Pancreas (tissue), 10 donors: ENCODE measurements around the gene NPEPL1. TPM values are rescaled to one million over a fixed set of nuclear protein-coding genes. Genes with fewer than 3 reads are reported as not detected.
"Not testable (repeated sequence)": the region's sequence is repeated elsewhere in the genome, so short reads cannot be mapped to it uniquely, and the experiment has no call there.

Source experiments
- ATAC-seq, 4 donors: fragments of 200-7000 bp; cut with Tn5 transposase; one replicate each; pipeline versions ENCODE4 v1.8.0 to v1.9.1; 2020; ENCODE audit warnings: mild to moderate bottlenecking in 4 of 4, moderate library complexity in 4 of 4
- DNase-seq, 6 donors: peaks; one replicate each; pipeline ENCODE4 v3.0.0-alpha.2; 2020
- FAIRE-seq: peaks from 2 replicates; lab custom pipeline; 2012; peaks lifted over from hg19 to GRCh38; lab: Jason Lieb, UNC
- H3K27ac ChIP-seq, 4 donors: fragments of 200-600 bp; sonication (generic); 1 replicate in 3 of 4; 2 replicates in 1 of 4; pipeline versions ENCODE4 v1.5.0 to v1.8.0; 2020
- H3K27me3 ChIP-seq, 4 donors: fragments of 200-600 bp; one replicate each; pipeline ENCODE4 v1.8.0; 2021
- H3K36me3 ChIP-seq, 3 donors: fragments of 200-600 bp; sonication (generic) in 1 of 3; one replicate each; pipeline versions ENCODE4 v1.5.0 to v1.8.0; 2020 to 2021
- H3K4me1 ChIP-seq, 3 donors: fragments of 200-600 bp; one replicate each; pipeline ENCODE4 v1.8.0; 2021
- H3K4me3 ChIP-seq, 4 donors: fragments of 200-600 bp; sonication (generic) in 2 of 4; one replicate each; pipeline versions ENCODE4 v1.5.0 to v1.8.0; 2020 to 2021
- H3K9me3 ChIP-seq, 4 donors: fragments of 200-600 bp; one replicate each; pipeline ENCODE4 v1.8.0; 2021
- WGBS, 2 donors: extraction: QIAGEN DNeasy Blood & Tissue Kit; methylation state at CpG; one replicate each; pipeline ENCODE4 v1.1.7; 2013; 5-methylcytosine and 5-hydroxymethylcytosine counted together
- intact Hi-C, 3 donors: fragments of 100-400 bp; cut with DNase I; formaldehyde crosslinking; loops; one replicate each; pipeline versions ENCODE4 v1.11.1 to v1.14.2; 2022
- polyA plus RNA-seq, 2 donors: library from polyadenylated mRNA; stranded (reverse); fragments of 200-250 nt; gene quantifications; one replicate each; pipeline ENCODE4 v1.2.3, GENCODE V29; 2013
- total RNA-seq, 6 donors: library from RNA; stranded (reverse); fragmentation: NEBNext Ultra II Directional in 4 of 6; extraction: Animal tissue kit (Norgen Biotek cat#: 25700) in 4 of 6; gene quantifications; one replicate each; pipeline versions ENCODE4 v1.2.1 to v1.2.4, GENCODE V29; 2021 to 2023
- TF ChIP-seq, protein P1 (sequence below), 4 donors: fragments of 200-600 bp; sonication (generic) in 3 of 4; IDR thresholded peaks; one replicate each; pipeline versions ENCODE4 v1.5.0 to v1.8.0; 2021; ENCODE audit warnings: antibody characterized with exemption in 4 of 4
- donor health status: healthy with polysubstance abuse.
- donor health status: DM: no; HTN: no; CAD: no; lungs with moderate emphysema.
- donor health status: DM: no; HTN: no; CAD: no.
- donor health status: control.
- donor health status: control.
- donor health status: Bipolar disorder and iron deficiency.
- donor health status: DM: yes; HTN: yes; CAD: no.
- donor health status: DM: no; HTN: no; CAD: no.
- donor health status: DM: no; HTN: no; CAD: no.
- donor health status: DM: yes; HTN: yes; CAD: no.

Gene NPEPL1
- total and polyA plus RNA-seq, 8 donors: 12.4 to 77.8 (median 18.0) TPM

- H3K9me3 ChIP-seq: no peaks in the 10 kb centered on the region
- ATAC-seq (peak in 1 of 4 donors; percentile 45), FAIRE-seq (no peak), DNase-seq (peak in 1 of 6 donors; percentile 12)
- no peaks in the 10 kb centered on the region for H3K36me3 ChIP-seq
- no peaks in the 10 kb centered on the region for H3K4me1 ChIP-seq
- H3K27me3 ChIP-seq: no peaks in the 10 kb centered on the region
- no peak overlapping the region for H3K27ac ChIP-seq
- intact Hi-C loops: no loop called here
- 57 to 65% methylated on average over 22 of the region's 22 CpGs for WGBS, 2 donors
- TF ChIP-seq, protein P1, sequence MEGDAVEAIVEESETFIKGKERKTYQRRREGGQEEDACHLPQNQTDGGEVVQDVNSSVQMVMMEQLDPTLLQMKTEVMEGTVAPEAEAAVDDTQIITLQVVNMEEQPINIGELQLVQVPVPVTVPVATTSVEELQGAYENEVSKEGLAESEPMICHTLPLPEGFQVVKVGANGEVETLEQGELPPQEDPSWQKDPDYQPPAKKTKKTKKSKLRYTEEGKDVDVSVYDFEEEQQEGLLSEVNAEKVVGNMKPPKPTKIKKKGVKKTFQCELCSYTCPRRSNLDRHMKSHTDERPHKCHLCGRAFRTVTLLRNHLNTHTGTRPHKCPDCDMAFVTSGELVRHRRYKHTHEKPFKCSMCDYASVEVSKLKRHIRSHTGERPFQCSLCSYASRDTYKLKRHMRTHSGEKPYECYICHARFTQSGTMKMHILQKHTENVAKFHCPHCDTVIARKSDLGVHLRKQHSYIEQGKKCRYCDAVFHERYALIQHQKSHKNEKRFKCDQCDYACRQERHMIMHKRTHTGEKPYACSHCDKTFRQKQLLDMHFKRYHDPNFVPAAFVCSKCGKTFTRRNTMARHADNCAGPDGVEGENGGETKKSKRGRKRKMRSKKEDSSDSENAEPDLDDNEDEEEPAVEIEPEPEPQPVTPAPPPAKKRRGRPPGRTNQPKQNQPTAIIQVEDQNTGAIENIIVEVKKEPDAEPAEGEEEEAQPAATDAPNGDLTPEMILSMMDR (IDR thresholded peaks at IDR 0.05): no peak
- H3K4me3 ChIP-seq: no peak overlapping the region
Observed at GRCh38 chr20:58721951-58722778, 29.6 kb downstream of the NPEPL1 start.

GRCh38 chr20:58722877-58723627 lies 30.5 kb downstream of the NPEPL1 start:
- Histone ChIP-seq H3K4me1 (no peaks in the 10 kb centered on the region), H3K27ac (no peak overlapping the region), H3K9me3 (no peaks in the 10 kb centered on the region), H3K36me3 (no peaks in the 10 kb centered on the region), H3K4me3 (no peak overlapping the region), H3K27me3 (no peaks in the 10 kb centered on the region)
- ATAC-seq (no peak), DNase-seq (peak in 2 of 6 donors; percentile 15 to 17), FAIRE-seq (no peak)
- TF ChIP-seq, protein P1 (IDR thresholded peaks at IDR 0.05): no peak
- WGBS, 2 donors: 57 to 63% methylated on average over 8 to 9 of the region's 9 CpGs
- intact Hi-C loops: no loop called here

DNA sequence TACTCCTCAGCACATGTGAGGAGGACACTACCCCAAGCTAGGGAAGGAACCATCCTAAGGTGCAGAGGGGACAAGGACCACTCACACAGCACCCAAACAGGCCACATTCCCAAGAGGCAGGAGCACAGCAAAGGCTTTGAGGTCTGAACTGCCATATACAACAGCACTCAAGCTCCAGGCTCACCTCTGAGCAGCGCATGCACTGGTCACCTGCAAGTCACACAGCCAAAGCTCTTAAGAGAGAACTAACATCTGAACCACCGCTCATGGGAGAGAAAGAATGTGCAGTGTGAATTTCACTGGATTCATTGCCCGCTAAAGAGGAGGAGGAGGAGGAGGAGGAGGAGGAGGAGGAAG lies 31.0 kb downstream of the NPEPL1 start:
- Histone ChIP-seq H3K9me3 (no peaks in the 10 kb centered on the region), H3K27me3 (no peaks in the 10 kb centered on the region), H3K36me3 (no peaks in the 10 kb centered on the region), H3K27ac (no peak overlapping the region), H3K4me1 (no peaks in the 10 kb centered on the region), H3K4me3 (no peak overlapping the region)
- FAIRE-seq: no peak
- intact Hi-C loops: no loop called here
- TF ChIP-seq, protein P1 (IDR thresholded peaks at IDR 0.05): no peak
- peak in 2 of 6 donors; percentile 9 to 21 for DNase-seq
- 85 to 90% methylated on average over 3 of the region's 3 CpGs for WGBS, 2 donors
- ATAC-seq: no peak

GRCh38 chr20:58726156-58726555 lies 33.6 kb downstream of the NPEPL1 start:
- H3K4me3 ChIP-seq, H3K36me3 ChIP-seq, intact Hi-C loops, H3K9me3 ChIP-seq, H3K27me3 ChIP-seq, H3K4me1 ChIP-seq, FAIRE-seq, H3K27ac ChIP-seq, ATAC-seq, DNase-seq: not testable (repeated sequence)
- 60 to 84% methylated on average over 2 of the region's 2 CpGs for WGBS, 2 donors

DNA sequence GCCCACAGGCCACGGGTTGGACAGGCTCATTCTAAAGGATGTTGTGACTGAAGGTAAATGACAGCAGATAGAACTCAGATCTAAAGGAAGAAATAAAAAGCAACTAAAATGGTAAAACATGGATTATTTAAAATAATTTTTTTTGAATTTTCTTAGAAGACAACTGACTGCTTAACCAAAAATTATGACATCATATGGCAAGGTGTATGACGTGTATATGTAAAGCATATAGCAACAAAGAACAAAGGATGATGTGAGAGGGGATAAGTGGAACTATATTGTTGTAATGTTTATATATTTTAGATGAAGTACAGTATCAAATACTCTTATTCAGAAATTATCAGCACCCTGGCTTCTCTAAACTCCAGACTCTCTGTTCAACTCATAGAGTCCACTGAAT lies 38.6 kb downstream of the NPEPL1 start:
- ATAC-seq (no peak), FAIRE-seq (no peak), DNase-seq (no peak)
- Histone ChIP-seq H3K4me3 (no peak overlapping the region), H3K4me1 (no peaks in the 10 kb centered on the region), H3K27me3 (no peaks in the 10 kb centered on the region), H3K9me3 (no peaks in the 10 kb centered on the region), H3K27ac (no peak overlapping the region), H3K36me3 (no peaks in the 10 kb centered on the region)
- TF ChIP-seq, protein P1 (IDR thresholded peaks at IDR 0.05): no peak
- 75 to 83% methylated on average over 2 of the region's 2 CpGs for WGBS, 2 donors
- intact Hi-C loops: no loop called here
